Activated naive CD4-positive, alpha-beta T cell treated with anti-CD3 and anti-CD28 coated beads, Interleukin-2, amount 50 U/mL, for 72 hours (primary cell): ENCODE data around the gene CTNNA3. TPM values are rescaled to one million over a fixed set of nuclear protein-coding genes. Genes with fewer than 3 reads are reported as not detected.
"Not testable (repeated sequence)": the region's sequence is repeated elsewhere in the genome, so short reads cannot be mapped to it uniquely, and the experiment has no call there.

Experiments used
- ATAC-seq, 2 donors: fragments of 150-1000 bp; cut with Tn5 transposase; 2 replicates each; pipeline ENCODE4 v1.10.0; 2021; ENCODE audit warnings: mild to moderate bottlenecking in 2 of 2, moderate library complexity in 2 of 2
- DNase-seq, 2 donors: peaks; one replicate each; pipeline ENCODE4 v3.0.0; 2021 to 2022; ENCODE audit warnings: low spot score in 2 of 2
- H3K27ac Mint-ChIP-seq, 2 donors: one replicate each; pipeline ENCODE4 v1.8.0; 2022; ENCODE audit warnings: mild to moderate bottlenecking in 2 of 2, mixed read lengths in 2 of 2
- H3K36me3 Mint-ChIP-seq, 2 donors: one replicate each; pipeline ENCODE4 v1.8.0; 2022; ENCODE audit warnings: mixed read lengths in 2 of 2
- H3K9me3 Mint-ChIP-seq, 2 donors: one replicate each; pipeline ENCODE4 v1.8.0; 2022; ENCODE audit warnings: mixed read lengths in 2 of 2
- total RNA-seq, 2 donors: library from RNA; stranded (reverse); gene quantifications; one replicate each; pipeline ENCODE4 v1.2.3, GENCODE V29; 2022

The CTNNA3 gene
- total RNA-seq, 2 donors from 2014 or later: 0.30 to 0.39 TPM

DNA sequence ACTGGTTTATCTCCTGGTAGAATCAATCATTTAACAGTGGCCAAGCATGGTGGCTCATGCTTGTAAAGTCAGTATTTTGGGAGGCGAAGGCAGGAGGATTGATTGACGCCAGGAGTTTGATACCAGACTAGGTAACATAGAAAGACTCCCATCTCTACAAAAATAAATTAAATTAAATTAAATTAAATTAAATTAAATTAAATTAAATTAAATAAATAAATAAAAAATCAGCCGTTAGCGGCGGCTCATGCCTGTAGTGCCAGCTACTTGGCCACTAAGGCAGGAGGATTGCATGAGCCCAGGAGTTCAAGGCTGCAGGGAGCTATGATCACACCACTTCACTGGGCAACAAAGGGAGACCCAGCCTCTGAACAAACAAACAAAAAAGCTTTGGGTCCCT is 427.8 kb downstream of the CTNNA3 start:
- DNase-seq: no peak
- no peak for ATAC-seq
- H3K36me3 Mint-ChIP-seq: no peaks in the 10 kb centered on the region
- no peaks in the 10 kb centered on the region for H3K9me3 Mint-ChIP-seq
- H3K27ac Mint-ChIP-seq: no peak overlapping the region

DNA sequence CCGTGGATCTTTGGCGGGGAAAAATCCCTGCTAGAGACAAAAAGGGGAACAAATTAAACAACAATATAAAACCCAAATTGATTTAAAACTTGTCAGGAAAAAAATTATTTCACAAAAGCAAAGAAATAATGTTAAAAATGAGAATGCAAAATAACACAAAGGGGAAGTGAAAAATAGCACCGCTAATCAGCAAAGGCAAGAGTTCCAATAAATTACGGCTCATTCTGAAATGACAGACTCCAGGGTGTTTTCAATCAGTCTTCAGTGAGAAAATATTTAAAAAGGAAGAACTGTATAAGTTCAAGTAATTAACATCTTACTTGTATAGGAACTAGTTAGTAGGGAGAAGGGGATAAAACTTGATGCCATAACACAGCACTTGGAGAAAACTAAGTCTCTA is 433.3 kb downstream of the CTNNA3 start:
- Mint-ChIP-seq H3K9me3 (no peaks in the 10 kb centered on the region), H3K36me3 (no peaks in the 10 kb centered on the region), H3K27ac (no peak overlapping the region)
- DNase-seq (no peak), ATAC-seq (no peak)

DNA sequence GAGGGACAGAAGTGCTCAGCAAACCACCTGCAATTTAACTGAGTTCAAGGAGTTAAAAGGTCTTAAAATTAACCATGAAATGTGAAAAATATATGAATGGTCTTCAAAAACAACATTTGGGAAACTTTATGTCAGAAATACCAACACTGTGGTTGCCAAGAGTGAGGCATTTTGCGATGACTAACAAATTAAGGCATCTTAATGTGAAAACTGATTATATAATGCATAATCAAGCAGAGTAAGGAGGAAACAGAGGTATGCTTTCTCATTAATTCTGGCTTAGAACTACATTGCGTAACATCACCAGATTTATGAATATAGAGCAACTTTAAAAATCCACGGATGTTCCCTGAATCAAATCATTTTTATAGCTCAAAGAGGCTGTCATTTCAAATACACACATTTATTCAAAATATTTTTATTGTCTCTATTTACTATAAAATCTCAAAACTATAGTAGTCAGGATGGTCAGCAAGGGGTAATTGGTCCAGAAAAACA is 434.6 kb downstream of the CTNNA3 start:
- no peak overlapping the region for H3K27ac Mint-ChIP-seq
- no peaks in the 10 kb centered on the region for H3K36me3 Mint-ChIP-seq
- H3K9me3 Mint-ChIP-seq: no peaks in the 10 kb centered on the region
- DNase-seq: no peak
- ATAC-seq: no peak

DNA sequence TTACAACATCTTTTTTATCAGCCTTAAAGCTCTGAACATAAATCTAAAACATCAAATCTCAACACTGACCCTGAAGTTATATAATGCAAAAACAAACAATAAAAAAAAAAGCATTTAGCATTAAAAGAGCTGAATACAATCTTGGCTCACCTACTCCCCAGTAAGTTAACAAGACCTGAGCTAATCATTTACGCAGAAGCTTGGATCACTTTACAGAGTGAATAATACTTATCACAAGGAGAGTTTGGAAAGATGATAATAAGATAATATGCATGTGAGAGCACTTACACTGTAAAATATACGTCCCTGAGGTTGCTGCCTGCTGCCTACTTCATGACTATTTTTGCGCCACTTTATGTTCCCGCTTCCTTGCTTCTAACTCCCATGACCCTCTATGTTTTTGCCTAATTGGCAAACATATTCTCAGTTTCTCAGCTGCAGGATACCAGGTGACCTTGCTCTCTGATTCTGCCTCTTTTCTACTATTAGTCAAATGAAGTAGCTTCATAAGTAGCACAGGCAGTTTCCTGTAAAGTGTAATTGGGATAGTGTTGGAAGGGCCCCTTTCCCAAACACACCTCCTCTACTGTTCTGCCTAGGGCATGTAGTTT is 436.6 kb downstream of the CTNNA3 start:
- no peak for DNase-seq
- H3K9me3 Mint-ChIP-seq: no peaks in the 10 kb centered on the region
- H3K36me3 Mint-ChIP-seq: no peaks in the 10 kb centered on the region
- ATAC-seq: no peak
- no peak overlapping the region for H3K27ac Mint-ChIP-seq

DNA sequence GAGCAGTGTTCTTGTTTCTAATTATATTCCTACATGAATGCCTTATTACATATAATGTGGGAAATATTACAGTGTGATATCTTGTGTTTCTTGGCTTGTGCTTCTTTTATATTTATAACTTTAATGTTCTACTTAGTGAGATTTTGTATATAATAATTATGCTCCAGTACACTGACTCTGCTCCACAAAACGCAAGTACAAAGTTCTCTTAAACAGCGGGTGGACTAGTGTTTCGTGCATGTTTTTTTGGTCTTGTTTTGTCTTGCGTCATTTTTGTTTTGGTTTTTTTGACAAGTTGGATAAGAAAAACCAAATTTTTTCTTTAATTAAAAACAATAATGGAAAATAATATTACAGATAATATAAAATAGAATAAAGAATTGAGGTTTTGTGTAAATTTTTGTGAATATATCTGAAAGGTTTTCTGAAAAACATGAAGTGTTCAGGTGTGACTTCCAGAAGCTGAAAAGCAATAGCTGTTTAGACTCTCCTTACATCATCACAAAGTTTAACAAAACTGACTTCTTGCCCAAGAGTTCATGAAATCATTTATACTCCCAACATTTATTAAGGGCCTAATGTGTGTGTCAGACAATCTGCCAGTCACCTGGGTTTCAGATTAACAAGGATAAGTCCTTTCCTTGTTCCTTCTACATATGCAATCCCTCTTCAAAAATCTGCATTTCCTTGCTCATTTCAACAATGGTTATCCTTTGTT is 438.4 kb downstream of the CTNNA3 start:
- Mint-ChIP-seq H3K36me3 (no peaks in the 10 kb centered on the region), H3K27ac (no peak overlapping the region), H3K9me3 (no peaks in the 10 kb centered on the region)
- ATAC-seq (no peak), DNase-seq (no peak)

DNA sequence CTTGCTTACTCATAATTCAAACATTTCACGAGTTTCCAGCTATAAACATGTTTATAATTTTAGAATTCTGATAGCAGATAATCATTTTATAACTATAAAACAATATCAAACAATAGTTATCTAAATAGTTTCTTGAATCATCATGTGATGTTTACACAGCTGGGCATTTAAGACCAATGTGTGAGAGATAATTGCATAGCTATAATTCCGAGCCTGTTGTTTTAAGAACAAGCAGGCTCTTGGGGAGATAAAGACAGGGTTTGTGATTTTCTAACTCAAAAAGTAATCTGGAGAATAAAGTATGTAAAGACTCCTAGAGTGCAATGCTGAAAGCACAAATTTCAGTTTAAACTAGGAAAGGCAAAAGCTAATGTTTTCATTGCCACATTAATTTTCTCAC is 439.0 kb downstream of the CTNNA3 start:
- H3K9me3 Mint-ChIP-seq: no peaks in the 10 kb centered on the region
- no peak overlapping the region for H3K27ac Mint-ChIP-seq
- ATAC-seq: no peak
- no peak for DNase-seq
- H3K36me3 Mint-ChIP-seq: no peaks in the 10 kb centered on the region

DNA sequence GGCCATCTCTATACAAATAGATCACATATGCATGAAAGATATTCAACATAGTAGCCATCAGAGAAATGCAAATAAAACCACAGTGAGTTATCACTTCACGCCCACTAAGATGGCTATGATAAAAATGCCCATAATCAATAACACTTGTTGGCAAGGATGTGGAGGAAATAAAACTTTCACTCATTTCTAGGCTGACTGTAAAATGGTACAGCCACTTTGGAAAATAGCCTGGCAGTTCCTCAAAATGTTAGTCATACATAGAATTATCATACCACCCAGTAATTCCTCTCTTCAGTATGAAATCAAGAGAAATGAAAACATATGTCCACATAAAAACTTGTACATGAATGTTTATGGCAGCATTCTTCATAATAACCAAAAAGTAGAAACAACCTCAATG is 445.3 kb downstream of the CTNNA3 start:
- ATAC-seq (no peak), DNase-seq (no peak)
- peaks cover 0 to 5% of the 10 kb centered on the region in 2 donors for H3K9me3 Mint-ChIP-seq
- H3K27ac Mint-ChIP-seq: no peak overlapping the region
- H3K36me3 Mint-ChIP-seq: no peaks in the 10 kb centered on the region

- Mint-ChIP-seq H3K27ac (no peak overlapping the region), H3K9me3 (no peaks in the 10 kb centered on the region), H3K36me3 (no peaks in the 10 kb centered on the region)
- ATAC-seq: no peak
- no peak for DNase-seq
These were observed 449.9 kb downstream of the CTNNA3 start for GRCh38 chr10:67246066-67246555.

- ATAC-seq: no peak
- Mint-ChIP-seq H3K9me3 (peaks cover 0 to 4% of the 10 kb centered on the region in 2 donors), H3K27ac (no peak overlapping the region), H3K36me3 (no peaks in the 10 kb centered on the region)
- no peak for DNase-seq
These were observed 453.5 kb downstream of the CTNNA3 start for GRCh38 chr10:67242528-67242927.

DNA sequence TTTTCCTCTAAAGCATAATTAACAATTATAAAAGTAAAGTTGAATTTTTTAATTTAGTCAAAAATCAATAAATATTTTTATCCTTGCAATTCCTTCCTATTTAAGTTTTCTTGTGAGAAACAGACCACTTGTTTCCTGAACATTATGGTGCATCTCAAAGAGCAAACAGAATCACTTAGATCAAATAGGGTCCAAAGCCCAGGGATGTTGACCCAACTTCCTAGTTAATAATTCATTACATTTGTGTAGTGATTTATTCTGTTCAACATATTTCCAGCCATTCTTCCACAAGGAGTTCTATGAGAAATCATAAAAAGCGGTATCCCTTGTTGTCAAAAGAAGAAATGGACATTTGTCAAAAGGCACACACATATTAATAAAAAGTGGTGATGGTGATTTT is 454.5 kb downstream of the CTNNA3 start:
- DNase-seq (no peak), ATAC-seq (no peak)
- Mint-ChIP-seq H3K36me3 (no peaks in the 10 kb centered on the region), H3K27ac (no peak overlapping the region), H3K9me3 (peaks cover 0 to 5% of the 10 kb centered on the region in 2 donors)

DNA sequence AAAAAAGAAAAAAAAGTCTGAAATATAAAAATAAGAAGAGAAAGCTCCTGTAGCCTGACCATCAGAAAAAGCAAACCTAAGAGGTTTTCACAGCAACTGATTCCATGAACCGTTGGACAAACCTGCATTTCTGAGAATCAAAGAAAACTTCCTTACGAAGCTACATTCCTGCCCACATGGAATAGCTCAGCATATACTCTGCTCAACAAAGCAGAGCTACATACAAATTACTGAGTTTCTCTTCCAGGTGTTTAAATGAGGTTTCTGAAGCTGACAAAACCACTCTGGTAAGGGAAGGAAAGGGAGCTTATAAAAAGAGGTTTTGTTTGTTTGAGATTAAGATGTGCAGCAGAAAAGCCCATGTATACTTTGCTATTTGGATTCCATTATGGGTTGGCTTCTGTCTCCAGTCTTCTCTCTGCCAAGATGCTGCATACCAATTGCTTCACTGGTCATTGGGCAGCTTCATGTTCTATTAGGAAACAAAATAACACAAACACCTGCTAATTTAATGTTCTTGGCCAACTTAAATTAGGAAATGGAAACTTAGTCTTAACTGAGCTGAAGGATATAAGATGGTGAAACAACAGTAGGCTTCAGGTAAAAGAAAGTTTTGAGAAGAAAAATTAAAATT is 456.0 kb downstream of the CTNNA3 start:
- no peaks in the 10 kb centered on the region for H3K36me3 Mint-ChIP-seq

GRCh38 chr10:67230680-67231500 is 465.1 kb downstream of the CTNNA3 start:
- H3K27ac Mint-ChIP-seq, ATAC-seq, DNase-seq: not testable (repeated sequence)
- peaks cover 10 to 34% of the 10 kb centered on the region in 2 donors for H3K36me3 Mint-ChIP-seq
- H3K9me3 Mint-ChIP-seq: peaks cover 20 to 23% of the 10 kb centered on the region in 2 donors

More for the DNA sequence above, 456.0 kb downstream of the CTNNA3 start:
- H3K9me3 Mint-ChIP-seq: peaks cover 0 to 5% of the 10 kb centered on the region in 2 donors
- DNase-seq (no peak), ATAC-seq (no peak)
- H3K27ac Mint-ChIP-seq: no peak overlapping the region

DNA sequence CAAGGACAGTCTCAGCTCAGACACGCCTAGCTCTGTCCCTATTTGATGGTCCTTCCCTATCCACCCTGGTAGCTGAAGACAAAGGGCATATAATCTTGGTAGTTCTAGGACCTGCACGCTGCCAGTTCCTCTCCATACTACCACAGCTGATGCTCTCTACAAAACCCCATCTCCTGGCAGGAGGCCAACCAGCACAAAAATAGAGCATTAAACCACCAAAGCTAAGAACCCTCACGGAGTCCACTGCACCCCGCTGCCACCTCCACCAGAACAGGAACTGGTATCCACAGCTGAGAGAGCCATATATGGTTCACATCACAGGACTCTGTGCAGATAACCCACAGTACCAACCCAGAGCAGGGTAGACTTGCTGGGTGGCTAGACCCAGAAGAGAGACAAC is 470.8 kb downstream of the CTNNA3 start:
- Mint-ChIP-seq H3K36me3 (peaks cover 9 to 36% of the 10 kb centered on the region in 2 donors), H3K9me3 (peaks cover 28 to 32% of the 10 kb centered on the region in 2 donors)

GRCh38 chr10:67224553-67224952 is 471.4 kb downstream of the CTNNA3 start:
- H3K36me3 Mint-ChIP-seq: peaks cover 4 to 31% of the 10 kb centered on the region in 2 donors
- H3K9me3 Mint-ChIP-seq: peaks cover 22 to 25% of the 10 kb centered on the region in 2 donors
- no peak for ATAC-seq
- no peak overlapping the region for H3K27ac Mint-ChIP-seq
- no peak for DNase-seq

More for the DNA sequence above, 470.8 kb downstream of the CTNNA3 start:
- no peak for DNase-seq
- no peak overlapping the region for H3K27ac Mint-ChIP-seq
- ATAC-seq: no peak

DNA sequence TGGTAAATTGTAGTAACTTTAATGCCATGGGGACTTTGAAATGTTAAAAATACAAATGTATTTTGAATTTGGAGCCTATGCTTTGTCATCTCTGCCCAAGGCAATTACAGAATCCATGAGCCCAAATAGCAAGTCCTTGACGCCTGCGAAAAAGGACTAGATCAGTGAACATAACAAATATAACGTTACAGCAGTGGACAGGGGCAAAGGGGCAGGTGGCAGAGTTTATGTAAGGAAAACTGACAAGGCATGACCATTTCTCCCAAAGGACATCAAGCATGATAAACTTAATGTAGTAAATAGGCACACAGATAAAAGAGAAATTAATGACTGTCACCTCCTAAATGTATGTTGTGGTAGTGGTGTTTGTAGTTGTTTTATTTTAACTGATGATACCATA is 473.1 kb downstream of the CTNNA3 start:
- no peak for ATAC-seq
- H3K36me3 Mint-ChIP-seq: peaks cover 4 to 22% of the 10 kb centered on the region in 2 donors
- no peak for DNase-seq
- no peak overlapping the region for H3K27ac Mint-ChIP-seq
- peaks cover 16 to 20% of the 10 kb centered on the region in 2 donors for H3K9me3 Mint-ChIP-seq

- DNase-seq (no peak), ATAC-seq (no peak)
- Mint-ChIP-seq H3K36me3 (peaks cover 4 to 13% of the 10 kb centered on the region in 2 donors), H3K27ac (no peak overlapping the region), H3K9me3 (peaks cover 16 to 17% of the 10 kb centered on the region in 2 donors)
These were observed 474.0 kb downstream of the CTNNA3 start for GRCh38 chr10:67221939-67222494.
